Stimulated activated CD8-positive, alpha-beta memory T cell treated with anti-CD3 and anti-CD28 coated beads, Interleukin-7, amount 100 ng/mL, for 24 hours (primary cell): ENCODE measurements around the gene FMNL3.
A peak's percentile ranks its signal among the peaks of the same experiment; 100 is the strongest.
"Not testable (repeated sequence)": the region's sequence is repeated elsewhere in the genome, so short reads cannot be mapped to it uniquely, and the experiment has no call there.

Experiments used
- DNase-seq: peaks from one replicate; pipeline ENCODE4 v3.0.0-alpha.2; 2020; ENCODE audit warnings: low read depth

The FMNL3 gene

DNA sequence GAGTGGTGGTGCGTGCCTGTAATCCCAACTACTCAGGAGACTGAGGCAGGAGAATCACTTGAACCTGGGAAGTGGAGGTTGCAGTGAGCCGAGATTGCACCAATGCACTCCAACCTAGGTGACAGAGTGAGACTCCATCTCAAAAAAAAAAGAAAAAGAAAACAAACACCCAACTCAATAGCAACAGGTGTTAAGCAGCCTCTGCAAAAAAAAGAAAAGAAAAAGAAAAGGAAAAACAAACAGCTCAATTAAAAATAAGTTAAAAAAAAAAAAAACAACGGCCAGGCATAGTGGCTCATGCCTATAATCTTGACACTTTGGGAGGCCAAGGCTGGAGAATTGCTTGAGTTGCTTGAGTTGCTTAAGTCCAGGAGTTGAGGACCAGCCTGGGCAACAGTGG lies 10.6 kb upstream of the FMNL3 start:
- not testable (repeated sequence) for DNase-seq

DNA sequence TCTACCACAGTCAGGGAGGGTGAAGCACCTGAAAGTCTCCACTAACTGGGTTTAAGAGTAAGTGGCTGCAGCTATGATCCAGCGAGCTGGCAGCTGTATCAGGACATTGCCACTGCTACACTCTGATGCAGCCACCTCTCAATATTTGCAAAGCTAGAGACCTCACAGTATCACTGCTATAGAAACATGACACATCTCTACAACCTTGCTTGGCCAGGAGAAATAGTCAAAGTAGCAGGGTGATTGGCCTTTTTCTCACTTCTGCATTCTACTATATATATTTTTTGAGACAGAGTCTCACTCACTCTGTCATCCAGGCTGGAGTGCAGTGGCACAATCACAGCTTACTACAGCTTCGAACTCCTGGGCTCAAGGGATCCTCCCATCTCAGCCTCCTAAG lies 9.3 kb upstream of the FMNL3 start:
- no peak for DNase-seq

DNA sequence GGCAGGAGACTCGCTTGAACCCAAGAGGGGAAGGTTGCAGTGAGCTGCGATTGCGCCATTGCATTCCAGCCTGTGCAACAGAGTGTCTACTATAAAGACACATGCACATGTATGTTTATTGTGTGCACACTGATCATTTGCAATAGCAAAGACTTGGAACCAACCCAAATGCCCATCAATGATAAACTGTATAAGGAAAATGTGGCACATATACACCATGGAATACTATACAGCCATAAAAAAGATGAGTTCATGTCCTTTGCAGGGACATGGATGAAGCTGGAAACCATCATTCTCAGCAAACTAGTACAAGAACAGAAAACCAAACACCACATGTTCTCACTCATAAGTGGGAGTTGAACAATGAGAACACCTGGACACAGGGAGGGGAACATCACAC lies 6.7 kb upstream of the FMNL3 start:
- not testable (repeated sequence) for DNase-seq

DNA sequence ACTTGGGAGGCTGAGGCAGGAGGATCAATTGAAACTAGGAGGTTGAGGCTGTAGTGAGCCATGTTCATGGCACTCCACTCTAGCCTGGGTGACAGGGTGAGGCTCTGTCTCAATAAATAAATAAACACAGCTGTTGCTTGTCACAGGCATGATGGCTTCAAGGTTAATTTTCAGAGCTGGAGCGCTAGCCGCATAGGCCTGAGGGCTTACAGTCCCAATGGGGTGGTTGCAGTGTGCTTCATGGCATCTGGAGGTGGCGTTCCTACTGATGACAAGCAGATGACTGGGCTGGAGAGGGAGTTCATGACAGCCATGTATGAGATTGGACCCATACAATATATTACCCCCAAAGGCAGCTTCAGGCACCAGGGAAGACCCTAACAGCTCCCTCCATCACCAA lies 1.6 kb upstream of the FMNL3 start:
- no peak for DNase-seq

DNA sequence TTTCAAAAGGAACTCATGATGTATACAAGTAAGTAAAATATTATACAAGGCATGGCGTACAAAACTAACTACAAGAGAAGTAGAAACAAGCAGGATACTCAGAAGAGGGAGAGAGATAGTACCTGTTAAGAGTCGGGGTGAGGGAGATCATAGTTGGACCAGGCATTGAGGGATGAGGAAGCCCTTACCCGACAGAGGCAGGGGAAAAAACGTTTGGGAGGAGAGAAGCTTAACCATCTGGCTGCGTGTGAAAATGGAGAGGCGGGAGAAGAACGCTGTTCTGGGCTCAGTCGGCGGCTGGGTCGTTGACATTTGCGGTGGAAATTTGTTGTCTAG lies 575 bp upstream of the FMNL3 start:
- DNase-seq = no peak

DNA sequence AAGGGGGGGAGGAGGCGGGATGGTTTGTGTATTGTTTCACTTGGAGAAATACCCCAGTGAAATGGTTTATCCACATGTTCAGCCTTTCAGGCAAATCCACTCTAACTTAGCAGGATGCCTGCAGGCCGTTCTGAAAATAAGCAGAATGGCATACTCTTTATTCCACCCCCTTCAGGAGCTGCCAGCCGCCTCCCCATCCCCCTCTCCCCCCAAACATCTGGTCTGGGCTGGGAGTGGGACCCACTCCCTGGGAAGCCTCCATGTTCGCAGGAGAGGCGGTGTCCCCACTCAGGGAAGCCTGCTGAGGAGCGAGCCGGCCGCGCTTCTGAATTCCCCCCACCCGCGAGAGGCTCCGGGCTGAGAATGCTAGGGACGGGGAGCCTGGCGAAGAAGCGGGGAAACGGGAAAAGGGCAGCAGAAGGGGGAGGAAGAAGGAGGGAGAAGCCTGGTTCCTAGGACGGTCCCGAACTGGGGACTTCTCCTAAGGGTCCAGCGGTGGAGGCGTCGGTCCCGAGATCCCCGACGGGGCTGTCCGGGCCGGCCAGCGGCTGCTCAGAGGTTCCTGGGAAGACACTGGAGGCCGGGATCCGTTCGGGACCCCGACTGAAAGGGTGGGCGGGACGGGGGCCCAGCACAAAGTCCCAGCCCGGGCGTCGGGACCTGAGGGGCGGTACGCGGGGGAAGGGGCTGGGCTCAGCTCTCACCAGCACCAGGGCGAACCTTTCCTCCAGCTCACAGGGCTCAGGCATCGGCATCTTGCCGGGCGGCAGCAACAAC lies 666 bp downstream of the FMNL3 start:
- DNase-seq = no peak

DNA sequence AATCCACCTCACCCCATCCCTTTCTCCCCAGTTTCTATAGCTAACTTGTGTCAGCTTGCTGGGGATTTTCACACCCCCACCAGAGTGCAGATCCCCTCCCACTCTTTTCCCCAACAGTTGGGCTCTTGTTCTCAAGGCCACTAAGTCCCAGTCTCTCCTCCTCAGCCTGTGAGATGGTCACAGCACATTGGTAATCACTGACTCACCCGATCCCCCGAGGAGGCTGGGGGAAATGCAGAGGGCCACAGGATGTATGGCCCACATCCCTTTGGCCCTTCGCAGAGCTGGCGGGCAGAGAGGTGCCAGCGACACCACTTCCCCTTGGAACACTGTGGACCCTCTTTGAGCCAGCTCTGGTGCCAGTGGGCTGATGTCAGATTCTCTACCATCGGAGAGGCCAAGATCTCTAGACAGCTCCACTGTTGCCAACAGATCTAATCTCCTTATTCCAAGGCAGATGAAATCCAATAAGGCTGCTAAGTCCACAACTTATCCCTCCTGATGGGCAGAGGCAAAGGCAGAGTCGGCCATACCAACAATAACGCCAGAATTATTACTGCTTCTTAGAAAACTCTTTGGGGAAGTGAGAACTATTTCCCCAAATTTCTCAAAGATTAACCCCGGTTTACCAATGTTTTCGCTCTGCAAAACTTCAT lies 1.6 kb downstream of the FMNL3 start:
- no peak for DNase-seq

DNA sequence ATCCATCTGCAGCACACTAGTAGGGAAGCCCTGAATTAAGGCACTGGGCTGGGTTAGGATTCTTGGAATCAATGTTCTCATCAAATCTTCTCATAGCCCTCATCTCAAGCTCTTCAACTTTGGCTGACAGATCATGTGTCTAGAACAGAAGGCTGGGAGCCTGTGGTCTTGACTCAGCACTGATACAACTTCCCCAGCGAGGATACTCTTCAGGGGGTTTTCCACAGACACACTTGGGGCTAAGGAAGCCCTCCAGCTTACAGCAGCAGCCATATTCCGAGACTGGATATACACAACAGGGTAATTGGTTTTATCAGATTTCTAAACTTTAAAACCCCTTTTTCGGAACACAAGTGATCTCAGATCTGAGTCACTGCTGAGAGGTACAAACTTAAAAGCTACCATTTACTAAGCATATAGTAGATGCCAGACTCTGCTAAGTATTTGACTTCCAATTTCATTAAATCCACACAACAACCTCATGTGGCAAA lies 3.5 kb downstream of the FMNL3 start:
- DNase-seq = peak; percentile 34

DNA sequence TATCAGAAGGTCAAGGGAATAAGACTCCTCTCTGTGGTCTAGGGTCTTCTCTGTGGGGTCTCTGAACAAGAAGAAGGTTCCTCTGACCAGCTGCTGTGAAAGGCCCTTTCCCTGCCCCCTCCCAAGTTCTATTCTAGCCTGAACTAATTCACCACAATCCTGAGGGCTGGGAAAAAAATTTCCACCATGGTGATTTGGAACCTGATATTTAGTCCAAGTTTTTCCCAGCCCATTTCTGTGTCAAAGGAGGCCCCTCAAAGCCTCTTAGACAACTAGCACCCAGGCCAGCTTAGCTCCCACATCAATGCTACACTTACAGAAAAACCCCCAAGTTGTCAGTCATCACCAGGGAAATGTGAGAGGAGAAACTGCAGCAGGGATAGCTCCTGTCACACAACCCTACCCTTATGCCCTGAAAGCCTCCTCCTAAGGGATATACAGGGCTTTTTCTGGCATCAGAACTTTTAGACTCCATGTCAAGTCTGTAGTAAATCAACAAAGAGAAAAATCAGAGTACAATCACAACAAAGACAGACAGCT lies 4.5 kb downstream of the FMNL3 start:
- no peak for DNase-seq

DNA sequence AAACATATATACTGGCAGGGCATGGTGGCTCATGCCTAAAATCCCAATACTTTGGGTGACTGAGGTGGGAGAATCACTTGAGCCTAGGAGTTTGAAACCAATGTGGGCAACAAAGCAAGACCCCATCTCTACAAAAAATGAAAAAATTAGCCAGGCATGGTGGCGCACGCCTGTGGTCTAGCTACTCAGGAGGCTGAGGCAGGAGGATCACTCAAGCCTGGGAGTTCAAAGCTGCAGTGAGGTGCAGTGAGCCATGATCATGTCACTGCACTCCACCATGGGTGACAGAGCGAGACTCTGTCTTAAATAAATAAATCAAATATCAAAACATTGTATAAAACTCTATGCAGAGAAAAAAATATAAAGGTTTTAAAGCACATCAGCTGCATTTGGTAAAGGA lies 5.2 kb downstream of the FMNL3 start:
- no peak for DNase-seq

DNA sequence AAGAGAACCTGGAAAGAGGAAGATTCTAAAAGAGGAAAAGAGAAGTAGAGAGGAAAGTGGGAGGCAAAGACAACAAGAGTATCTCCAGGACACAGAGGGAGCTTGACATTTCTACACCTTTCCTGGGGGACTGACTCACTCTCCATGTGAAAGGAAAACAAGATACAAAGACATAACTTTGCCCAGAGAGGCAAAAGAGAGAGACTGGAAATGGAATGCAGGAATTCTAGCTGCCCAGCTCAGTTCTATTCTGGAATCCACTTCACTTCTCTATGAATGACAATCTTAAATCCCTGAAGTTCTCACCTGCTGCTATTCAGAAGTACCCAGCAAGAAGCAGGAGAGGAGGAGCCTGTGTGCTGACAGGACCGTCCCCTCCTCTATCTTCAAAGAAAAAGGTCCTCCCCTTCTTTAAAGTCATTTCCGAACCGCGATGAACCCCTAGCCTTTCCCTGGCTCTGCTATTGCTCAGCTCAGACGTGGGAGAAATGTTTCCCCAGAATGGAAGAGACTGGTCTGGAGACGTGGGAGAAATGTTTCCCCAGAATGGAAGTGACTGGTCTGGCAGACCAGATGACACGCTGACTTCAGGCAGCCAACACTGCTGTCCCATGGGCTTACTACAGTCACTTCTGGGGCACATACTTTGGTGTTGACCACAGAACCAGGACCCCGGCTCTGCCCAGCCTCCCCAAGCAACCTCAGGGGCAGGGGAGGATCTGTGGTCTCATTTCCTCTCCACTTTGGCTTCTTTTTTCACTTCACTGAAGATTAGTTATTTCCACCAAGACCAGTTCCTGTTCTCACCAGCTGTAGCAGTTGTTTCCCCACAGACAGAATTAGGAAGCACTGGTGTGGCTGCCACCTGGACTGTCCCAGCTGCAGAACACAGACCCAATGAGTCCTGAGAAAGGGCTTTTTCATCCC lies 8.3 kb downstream of the FMNL3 start:
- no peak for DNase-seq

DNA sequence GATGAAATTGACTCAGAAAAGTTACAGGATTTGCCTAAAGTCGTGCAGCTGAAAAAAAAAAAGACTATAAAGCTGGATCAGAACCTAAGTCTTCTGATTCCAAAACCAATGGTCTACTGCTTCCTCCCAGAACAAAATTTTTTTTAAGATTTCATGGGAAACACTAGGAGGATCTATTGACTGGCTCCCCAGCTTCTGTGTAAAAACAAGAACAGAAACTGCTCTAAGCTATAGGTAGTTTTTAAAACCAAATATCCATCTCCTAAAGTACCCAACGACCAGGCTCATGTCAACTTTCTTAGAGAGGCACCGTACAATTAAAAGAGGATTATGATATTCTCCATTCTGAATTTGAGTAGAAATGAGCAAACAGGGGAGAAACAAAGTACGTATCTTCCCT lies 9.4 kb downstream of the FMNL3 start:
- DNase-seq = no peak

DNA sequence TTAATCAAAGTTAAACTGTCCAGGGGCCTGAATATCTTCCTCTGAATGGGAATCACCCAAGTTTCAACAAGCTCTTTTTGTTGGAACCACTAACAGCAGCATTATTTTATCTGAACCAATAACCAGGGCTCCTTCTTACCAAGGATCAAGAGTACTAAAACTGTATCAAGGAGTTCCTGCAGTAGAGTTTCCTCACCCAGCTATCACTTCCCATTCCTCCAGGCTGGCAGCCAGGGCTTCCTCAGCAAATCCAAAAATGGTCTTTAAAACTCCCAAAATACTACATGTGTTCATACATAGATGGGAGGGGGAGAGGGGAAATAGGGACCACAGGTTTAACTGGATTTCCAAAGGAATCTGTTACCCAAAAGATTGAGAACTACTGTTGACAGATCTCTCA lies 10.5 kb downstream of the FMNL3 start:
- no peak for DNase-seq

DNA sequence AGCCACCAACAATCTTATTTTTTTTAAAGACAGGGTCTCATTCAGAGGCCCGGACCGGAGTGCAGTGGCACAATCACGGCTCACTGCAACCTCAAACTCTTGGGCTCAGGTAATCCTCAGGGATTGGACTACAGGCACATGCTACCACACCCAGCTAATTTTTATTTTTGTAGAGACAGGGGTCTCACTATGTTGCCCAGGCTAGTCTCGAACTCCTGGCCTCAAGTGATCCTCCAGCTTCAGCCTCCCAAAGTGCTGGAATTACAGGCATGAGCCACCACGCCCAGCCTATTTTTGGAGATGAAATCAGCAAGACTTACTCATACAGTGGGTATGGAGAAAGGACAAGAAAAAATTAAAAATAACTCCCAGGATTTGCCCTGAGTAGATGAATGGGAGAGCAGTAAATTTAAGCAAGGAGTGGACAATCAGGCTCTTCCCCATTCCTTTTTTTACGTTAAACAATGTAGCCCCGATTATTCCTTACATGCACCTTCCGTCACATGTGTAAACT lies 13.2 kb downstream of the FMNL3 start:
- DNase-seq = no peak

DNA sequence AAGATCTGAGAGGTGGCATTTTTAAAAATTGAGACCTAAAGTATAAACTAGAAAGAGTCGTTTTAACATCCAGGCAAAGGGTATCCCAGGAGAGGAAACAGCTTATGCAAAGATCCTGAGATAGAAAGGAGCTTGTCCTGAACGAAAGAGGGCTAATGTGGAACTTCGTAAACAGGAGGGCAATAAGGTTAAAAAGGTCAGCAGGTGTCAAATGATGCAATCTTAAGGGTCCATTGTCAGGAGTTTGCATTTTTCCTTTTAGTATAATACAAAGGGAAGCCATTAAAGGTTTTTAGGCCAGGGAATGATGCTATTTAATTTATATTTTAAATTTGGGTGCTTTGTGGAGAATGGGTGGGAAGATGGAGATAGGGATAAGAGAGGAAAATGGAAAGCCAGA lies 14.4 kb downstream of the FMNL3 start:
- no peak for DNase-seq

DNA sequence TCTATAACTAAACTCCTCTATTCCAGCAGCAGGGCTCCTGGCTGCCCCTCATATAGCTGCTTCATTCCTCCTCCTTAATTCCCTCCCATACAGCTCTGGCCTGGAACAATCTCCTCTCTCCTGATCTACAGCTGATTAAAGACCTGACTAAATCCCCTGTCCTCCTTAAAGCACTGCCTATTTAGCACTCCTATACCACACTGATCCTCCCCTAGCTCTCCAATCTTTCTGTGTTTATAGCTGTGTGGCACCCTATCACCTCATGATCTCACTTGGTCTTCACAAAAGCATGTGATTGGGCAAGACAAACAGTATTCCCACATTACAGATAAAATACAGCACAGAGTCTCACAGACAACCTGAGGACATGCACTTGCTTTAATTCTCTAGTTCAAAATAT lies 17.4 kb downstream of the FMNL3 start:
- no peak for DNase-seq

DNA sequence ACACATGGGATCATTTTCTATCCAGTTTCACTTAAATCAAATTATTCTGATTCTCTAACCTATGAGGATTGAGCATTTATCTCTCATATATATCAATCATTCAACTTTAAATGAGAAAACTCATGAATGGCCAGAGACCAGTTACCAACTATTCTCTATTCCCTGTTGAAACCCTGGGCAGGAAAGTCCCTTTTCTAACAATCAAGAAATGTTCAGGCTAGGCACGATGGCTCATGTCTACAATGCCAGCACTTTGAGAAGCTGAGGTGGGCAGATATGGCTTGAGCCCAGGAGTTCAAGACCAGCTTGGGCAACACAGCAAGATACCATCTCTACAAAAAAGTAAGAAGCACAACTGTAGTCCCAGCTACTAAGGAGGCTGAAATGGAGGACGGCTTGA lies 18.0 kb downstream of the FMNL3 start:
- DNase-seq = no peak

DNA sequence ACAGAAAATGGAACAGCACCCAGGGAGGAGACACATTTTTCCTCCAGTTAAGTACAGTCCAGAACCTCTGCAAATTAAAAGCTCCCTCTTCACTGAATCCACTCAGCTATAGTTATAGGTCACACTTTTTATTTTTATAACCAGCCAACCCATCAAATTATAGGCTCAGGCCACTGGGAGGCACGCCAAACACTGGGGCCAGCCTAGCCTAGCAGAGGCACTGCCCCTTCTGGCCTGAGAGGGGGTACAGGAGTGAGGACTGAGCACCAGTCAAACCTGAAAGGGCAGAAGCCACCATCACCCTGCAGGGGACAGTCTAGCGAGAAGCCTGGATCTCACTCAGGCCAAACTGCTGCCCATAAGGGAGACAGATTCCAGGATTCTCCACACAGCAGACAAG lies 19.3 kb downstream of the FMNL3 start:
- no peak for DNase-seq

DNA sequence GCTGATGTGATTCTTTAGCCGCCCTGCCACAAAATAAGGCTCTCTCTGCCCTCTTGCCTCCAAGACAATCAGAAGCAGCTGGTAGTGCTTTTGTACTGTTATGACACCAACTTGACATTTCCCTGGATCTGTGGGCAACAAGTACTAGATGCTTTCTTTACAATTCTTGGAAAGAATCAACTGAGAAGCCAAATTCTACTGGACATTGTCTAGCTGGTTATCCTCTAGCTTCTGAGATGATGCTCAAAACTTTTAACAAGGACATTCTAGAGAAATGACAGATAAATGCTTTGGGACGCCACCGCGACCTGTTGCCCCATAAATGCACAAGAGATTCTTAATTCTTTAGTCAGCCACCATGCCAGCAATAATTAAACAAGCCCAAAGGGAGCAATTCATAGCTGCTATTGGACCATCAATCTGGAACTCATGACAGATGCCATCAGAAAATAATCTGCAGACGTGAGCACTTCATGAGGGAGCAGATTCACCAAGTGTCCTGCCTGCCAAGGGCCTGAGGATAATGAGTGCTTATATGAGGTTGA lies 22.8 kb downstream of the FMNL3 start:
- DNase-seq = no peak

DNA sequence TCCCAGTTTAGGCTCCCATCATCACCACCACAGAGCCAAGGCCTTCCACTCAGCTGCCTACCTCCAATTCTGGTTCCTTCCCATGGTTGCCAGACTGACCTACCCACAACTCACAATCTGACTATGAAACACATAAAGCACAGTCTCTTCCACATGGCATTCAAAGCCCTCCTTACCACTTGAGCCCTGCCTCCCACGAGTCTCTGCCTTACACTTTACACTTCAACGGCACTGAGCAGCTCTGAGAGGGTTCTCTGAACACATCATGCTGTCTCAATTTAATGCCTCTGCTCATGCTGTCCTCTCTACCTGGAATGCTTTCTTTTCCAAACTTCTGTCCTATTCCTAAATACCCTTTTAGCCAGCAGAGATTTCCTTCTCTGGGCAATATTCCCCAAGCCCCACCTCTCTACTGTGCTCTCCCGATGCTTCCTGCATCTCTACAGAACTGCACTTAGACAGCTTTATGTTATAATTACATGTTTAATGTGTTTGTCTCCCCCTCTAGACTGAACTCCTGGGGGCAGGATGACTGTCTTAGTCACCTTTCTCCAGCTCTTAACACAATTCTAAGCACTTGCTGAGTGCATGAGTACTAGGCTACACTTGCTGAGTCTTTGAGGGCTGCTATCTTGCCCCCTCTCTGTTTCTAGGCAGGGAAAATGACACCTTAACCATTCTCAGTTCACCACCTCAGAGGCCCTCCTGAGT lies 23.5 kb downstream of the FMNL3 start:
- no peak for DNase-seq

DNA sequence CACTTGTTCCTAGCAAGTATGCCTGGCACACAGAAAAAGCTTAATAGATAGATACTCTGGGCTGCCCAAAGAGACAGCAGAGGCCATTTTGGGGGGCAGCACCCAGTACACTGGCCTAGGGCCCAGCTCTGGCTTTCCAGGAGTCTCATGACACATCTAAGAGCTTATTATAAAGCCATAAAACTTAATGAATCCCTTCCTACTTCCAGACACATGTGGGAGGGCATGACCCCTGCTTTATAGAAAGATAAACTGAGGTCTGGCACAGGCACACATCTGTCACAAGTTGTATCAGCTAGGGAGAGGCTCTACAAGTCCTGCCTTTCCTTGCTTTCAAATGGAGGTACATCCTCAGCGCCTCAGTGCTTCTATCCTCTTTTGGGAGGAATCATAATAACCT lies 27.1 kb downstream of the FMNL3 start:
- no peak for DNase-seq
